ENCODE results near the gene PIGP.

Gene PIGP

GRCh38 chr21:37017951-37018679, 54.8 kb downstream of the PIGP start:
- no peak overlapping the region for H3K4me3 ChIP-seq (ENCODE audit: low read depth, low read length)
- no peak for TF ChIP-seq CTCF (IDR thresholded peaks at IDR 0.05; ENCODE audit: low read depth, low read length)
- in situ Hi-C loops (cut with HindIII; ENCODE audit: low sequenced_read_pairs): no loop called here
- DNase-seq (ENCODE audit: low read depth, low spot score): no peak

Data from astrocyte of the spinal cord (primary cell).